ENCODE measurements around the gene PPFIBP2.

- TF ChIP-seq CTCF (IDR thresholded peaks at IDR 0.05) (no peak), EZH2 (IDR thresholded peaks at IDR 0.05) (no peak)
Measured at GRCh38 chr11:7590529-7590928, 76.7 kb downstream of the PPFIBP2 start.

Data from neural progenitor cell (in vitro differentiated cells).